GM19397 (cell line): ENCODE results near the gene COLQ.

Source experiments
- ATAC-seq: cut with Tn5 transposase; IDR thresholded peaks from one replicate; pipeline ENCODE4 v1.9.1; 2021; ENCODE audit warnings: mild to moderate bottlenecking, moderate library complexity; ENCODE audit not compliant: unreplicated experiment

COLQ gene

GRCh38 chr3:15520804-15521572 lies 518 bp downstream of the COLQ start:
- ATAC-seq: no peak

DNA sequence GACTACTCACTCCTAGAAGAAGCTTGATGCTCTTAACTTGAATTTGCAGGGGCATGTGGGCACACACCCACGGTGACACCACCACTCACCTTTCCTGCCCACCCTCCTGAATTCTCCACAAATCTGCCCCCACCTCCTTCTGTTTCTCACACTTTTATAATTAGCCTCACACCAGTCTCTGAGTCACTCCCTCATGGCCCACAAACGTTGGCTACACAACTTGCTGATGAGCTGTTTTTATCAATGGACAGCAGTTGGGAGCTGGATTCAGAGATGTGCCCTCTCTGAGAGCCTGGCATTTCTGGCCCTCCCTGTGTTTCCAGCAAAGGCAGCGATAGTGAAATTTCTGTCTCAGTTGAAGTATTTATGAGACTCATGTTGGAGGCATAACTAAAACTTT lies 1.3 kb downstream of the COLQ start:
- ATAC-seq: no peak

DNA sequence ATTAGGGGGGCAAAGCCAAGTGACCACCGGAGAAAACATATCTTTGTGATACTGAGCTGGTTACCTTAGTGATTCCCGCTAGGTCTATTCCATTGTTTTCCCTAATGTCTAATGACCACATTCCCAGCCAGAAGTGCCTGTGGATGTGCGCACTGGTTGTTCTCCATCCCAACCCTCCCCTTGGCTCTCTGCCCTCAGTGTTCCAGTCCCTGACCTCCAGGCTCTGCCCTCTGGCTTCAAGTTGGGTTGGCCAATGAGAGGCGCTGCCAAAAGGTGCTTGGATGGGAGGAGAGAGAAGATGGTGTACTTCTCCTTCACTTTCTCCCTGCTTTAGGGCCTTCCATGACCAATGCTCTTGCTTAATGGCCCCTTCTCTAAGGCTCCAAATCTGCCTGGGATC lies 2.4 kb downstream of the COLQ start:
- no peak for ATAC-seq

GRCh38 chr3:15514663-15515340 lies 6.7 kb downstream of the COLQ start:
- no peak for ATAC-seq

- no peak for ATAC-seq
Observed at GRCh38 chr3:15513810-15514662, 7.5 kb downstream of the COLQ start.

GRCh38 chr3:15513116-15513515 lies 8.4 kb downstream of the COLQ start:
- ATAC-seq: no peak

- no peak for ATAC-seq
Observed at GRCh38 chr3:15512166-15512565, 9.3 kb downstream of the COLQ start.

DNA sequence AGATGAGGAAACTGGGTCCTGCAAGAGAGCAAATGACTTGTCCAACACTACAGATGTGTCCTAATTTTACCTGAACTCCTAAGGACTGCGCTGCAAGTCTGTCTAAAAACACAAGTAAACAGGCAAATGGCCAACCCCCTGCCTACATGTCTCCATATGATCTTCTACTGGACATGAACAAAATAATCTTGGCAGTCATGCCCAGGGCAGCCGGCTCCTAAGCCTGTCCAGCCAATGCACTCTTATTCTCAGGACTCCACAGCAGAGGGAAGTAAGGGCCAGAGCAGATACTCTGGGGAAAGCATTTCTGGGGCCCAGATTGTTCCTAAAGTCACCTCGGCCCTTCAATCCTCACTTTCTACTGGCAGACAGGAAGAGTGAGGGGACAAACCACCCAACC lies 10.3 kb downstream of the COLQ start:
- ATAC-seq: no peak

GRCh38 chr3:15510493-15510892 lies 11.0 kb downstream of the COLQ start:
- ATAC-seq: no peak

- ATAC-seq: no peak
Observed at GRCh38 chr3:15506571-15506970, 14.9 kb downstream of the COLQ start.

GRCh38 chr3:15505479-15506165 lies 15.9 kb downstream of the COLQ start:
- ATAC-seq: no peak

DNA sequence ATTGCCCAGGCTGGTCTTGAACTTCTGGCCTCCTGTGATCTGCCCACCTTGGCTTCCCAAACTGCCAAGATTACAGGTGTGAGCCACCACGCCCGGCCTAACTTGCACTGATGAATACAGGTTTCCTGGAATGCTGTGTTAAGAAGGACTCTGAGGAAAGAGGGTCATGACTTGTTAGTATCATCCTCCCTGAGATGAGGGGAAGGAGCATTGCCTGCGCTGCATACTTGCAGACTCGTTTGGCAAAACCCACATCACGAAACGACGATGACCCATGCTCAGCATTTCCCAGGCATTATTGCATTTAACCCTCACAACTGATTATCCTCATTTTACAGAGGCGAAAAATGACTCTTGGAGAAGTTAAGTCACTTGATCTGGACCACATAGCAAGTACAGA lies 18.9 kb downstream of the COLQ start:
- ATAC-seq: no peak

- no peak for ATAC-seq
Observed at GRCh38 chr3:15501126-15501525, 20.4 kb downstream of the COLQ start.

DNA sequence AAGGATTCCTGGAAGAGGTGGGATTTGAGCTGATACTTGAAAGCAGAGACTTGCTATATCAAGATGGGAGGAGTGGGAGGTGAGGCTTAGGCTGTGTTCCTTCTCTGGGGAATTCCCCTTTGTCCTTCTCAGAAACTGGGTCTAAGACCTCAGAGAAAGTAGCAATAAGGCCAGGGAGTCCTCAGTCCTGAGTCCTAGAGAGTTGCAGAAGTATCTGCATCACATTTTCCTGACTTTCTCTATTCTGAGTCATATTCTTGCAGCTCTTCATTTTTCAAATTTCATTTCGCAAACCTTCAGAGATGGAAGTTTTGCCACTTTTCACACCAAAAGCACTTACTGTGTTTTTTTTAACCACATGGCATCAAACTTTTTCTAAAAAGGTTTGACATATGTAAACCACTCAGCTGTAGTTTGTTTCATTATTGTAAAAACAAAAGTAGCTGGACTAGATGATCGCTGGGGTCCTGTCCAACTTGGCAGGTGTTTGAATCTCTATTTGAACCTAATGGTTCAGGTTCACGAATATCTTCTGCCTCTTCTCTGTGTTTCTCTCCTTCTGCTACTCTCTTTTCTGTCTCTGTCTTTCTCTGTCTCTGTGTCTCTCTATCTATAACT lies 21.3 kb downstream of the COLQ start:
- no peak for ATAC-seq

- ATAC-seq: no peak
Observed at GRCh38 chr3:15499536-15499935, 22.0 kb downstream of the COLQ start.

DNA sequence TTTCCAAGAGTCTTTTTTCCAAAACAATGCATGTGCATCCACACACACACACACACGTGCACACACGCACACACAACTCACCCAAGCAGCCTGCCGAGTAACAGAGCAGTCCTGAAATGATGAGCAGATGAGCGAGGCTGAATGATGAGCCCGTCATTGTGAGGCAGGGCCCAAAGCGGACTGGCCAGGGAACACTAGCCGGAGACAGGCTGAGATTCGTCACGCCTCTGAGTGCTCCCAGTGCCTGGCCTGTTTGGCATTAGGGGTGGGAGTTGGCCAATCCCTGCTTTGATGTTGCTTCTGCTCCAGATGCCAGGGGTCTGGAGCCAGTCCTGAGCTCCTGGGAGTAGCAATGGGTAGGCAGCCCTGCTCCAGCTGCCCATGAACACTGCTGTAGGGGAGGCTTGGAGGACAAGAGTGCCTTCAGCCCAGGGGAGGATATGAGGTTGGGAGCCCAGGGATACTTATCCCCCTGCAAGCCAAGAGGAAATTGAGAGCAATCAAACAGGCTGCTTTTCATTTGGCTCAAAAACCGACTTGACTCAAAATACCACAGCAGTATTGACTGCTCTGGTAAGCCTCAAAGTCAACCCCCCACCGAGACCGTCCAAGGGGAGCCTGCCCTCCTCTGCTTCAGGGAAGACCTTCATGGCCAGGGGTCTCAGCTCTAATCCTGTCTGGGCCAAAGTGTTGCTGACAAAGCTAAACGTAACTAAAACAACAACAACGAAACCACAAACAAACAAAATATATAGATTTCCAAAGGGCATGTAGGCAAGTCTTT lies 22.9 kb downstream of the COLQ start:
- no peak for ATAC-seq

GRCh38 chr3:15497964-15498363 lies 23.5 kb downstream of the COLQ start:
- no peak for ATAC-seq

GRCh38 chr3:15496341-15496664 lies 25.2 kb downstream of the COLQ start:
- no peak for ATAC-seq

GRCh38 chr3:15495461-15496340 lies 25.8 kb downstream of the COLQ start:
- no peak for ATAC-seq
